Activated naive CD4-positive, alpha-beta T cell treated with anti-CD3 and anti-CD28 coated beads for 36 hours (primary cell): ENCODE data around the gene MAMDC2. TPM values are rescaled to one million over a fixed set of nuclear protein-coding genes. Genes with fewer than 3 reads are reported as not detected.

Source experiments
- CTCF ChIA-PET: fragments of 350-600 bp; sonication (Branson Sonifier 250); formaldehyde crosslinking; loops from one replicate; lab custom pipeline; 2021; ENCODE audit warnings: antibody characterized with exemption; lab: Charles Lee
- DNase-seq: peaks from one replicate; pipeline ENCODE4 v3.0.0-alpha.2; 2020
- H3K27ac Mint-ChIP-seq: one replicate; pipeline ENCODE4 v1.8.0; 2021; ENCODE audit warnings: mild to moderate bottlenecking, mixed read lengths
- H3K27me3 Mint-ChIP-seq: one replicate; pipeline ENCODE4 v1.8.0; 2021; ENCODE audit warnings: low read depth, mixed read lengths
- H3K36me3 Mint-ChIP-seq: one replicate; pipeline ENCODE4 v1.8.0; 2021; ENCODE audit warnings: low read depth, mixed read lengths
- H3K4me1 Mint-ChIP-seq: one replicate; pipeline ENCODE4 v1.8.0; 2021; ENCODE audit warnings: low read depth, mixed read lengths
- H3K4me3 Mint-ChIP-seq: one replicate; pipeline ENCODE4 v1.8.0; 2021; ENCODE audit warnings: mild to moderate bottlenecking, moderate library complexity, mixed read lengths
- H3K9me3 Mint-ChIP-seq: one replicate; pipeline ENCODE4 v1.8.0; 2021; ENCODE audit warnings: mixed read lengths
- intact Hi-C: fragments of 100-400 bp; cut with micrococcal nuclease; formaldehyde crosslinking; loops from one replicate; pipeline ENCODE4 v1.15.1; 2023
- total RNA-seq, 2 experiments: library from RNA; stranded (reverse); gene quantifications; one replicate each; pipeline ENCODE4 v1.2.3, GENCODE V29; 2021

MAMDC2 gene
- total RNA-seq, 2 experiments from 2014 or later = not detected

- CTCF ChIA-PET = interaction anchor here (1.0 to 1.3 kb wide), 2 partner anchors 20 to 23 kb away, joined by 3 read pairs; no protein-coding TSS in a partner anchor
- Mint-ChIP-seq H3K36me3 (no peaks in the 10 kb centered on the region), H3K4me3 (no peak overlapping the region), H3K27ac (no peak overlapping the region), H3K9me3 (no peaks in the 10 kb centered on the region), H3K4me1 (no peaks in the 10 kb centered on the region), H3K27me3 (peaks cover 2% of the 10 kb centered on the region)
- DNase-seq = no peak
- intact Hi-C loops = no loop called here
Measured at GRCh38 chr9:70133253-70134208, 89.9 kb downstream of the MAMDC2 start.

DNA sequence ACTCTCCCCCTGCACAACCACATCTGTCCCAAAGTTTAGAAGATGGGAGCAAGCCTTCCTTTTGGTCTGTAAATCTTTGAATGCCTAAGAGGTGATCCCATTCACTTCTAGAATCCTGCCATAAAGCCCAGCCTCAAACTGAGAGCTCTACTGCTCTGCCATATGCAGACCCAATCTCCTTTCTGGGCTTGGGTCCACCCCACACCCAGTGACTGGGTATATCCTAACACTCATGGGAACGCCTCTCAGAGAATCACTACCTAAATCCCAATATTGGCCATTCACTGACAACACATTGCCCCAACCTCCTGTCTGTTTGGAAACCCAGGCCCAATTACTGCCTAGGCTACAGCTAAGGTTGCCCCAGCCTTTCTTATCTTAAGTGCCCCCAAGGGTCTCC is 90.7 kb downstream of the MAMDC2 start:
- Mint-ChIP-seq H3K27ac (no peak overlapping the region), H3K36me3 (no peaks in the 10 kb centered on the region), H3K27me3 (peaks cover 2% of the 10 kb centered on the region), H3K4me3 (no peak overlapping the region), H3K9me3 (no peaks in the 10 kb centered on the region), H3K4me1 (no peaks in the 10 kb centered on the region)
- no peak for DNase-seq
- CTCF ChIA-PET = interaction anchor here (1.3 kb wide), 1 partner anchor 21 kb away, joined by 3 read pairs; no protein-coding TSS in a partner anchor
- intact Hi-C loops = no loop called here

- H3K27me3 Mint-ChIP-seq = peaks cover 2% of the 10 kb centered on the region
- CTCF ChIA-PET = interaction anchor here (1.3 kb wide), 1 partner anchor 467 kb away, joined by 3 read pairs; no protein-coding TSS in a partner anchor
- intact Hi-C loops = no loop called here
Measured at GRCh38 chr9:70135176-70135575, 91.5 kb downstream of the MAMDC2 start.

DNA sequence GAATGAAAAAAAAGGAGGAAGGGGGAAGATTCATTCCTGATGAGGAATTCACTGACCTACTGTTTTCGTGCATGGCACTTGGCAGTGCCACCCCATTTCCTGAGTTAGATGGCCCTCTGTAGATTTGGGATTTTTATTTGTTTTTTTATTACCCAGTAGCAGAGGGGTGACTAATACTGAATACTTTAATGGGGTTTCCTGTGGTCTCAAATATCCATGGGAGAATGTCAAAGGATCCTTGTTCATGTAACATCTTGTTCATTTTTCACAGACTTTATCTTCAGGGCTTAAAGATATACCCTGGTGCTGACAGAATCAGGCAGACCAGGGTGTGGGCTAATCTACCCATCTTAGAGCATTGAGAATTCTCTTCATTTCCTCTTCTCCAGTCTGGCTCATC is 93.0 kb downstream of the MAMDC2 start:
- intact Hi-C loops = no loop called here
- no peak for DNase-seq
- H3K27me3 Mint-ChIP-seq = peaks cover 2% of the 10 kb centered on the region
- no peaks in the 10 kb centered on the region for H3K36me3 Mint-ChIP-seq
- H3K4me1 Mint-ChIP-seq = no peaks in the 10 kb centered on the region
- no peak overlapping the region for H3K27ac Mint-ChIP-seq
- no peak overlapping the region for H3K4me3 Mint-ChIP-seq
- H3K9me3 Mint-ChIP-seq = no peaks in the 10 kb centered on the region
- CTCF ChIA-PET = interaction anchor here (1.3 kb wide), 1 partner anchor 466 kb away, joined by 3 read pairs; no protein-coding TSS in a partner anchor

More at GRCh38 chr9:70135176-70135575, 91.5 kb downstream of the MAMDC2 start:
- no peak for DNase-seq
- H3K4me3 Mint-ChIP-seq = no peak overlapping the region
- H3K4me1 Mint-ChIP-seq = no peaks in the 10 kb centered on the region
- no peak overlapping the region for H3K27ac Mint-ChIP-seq
- no peaks in the 10 kb centered on the region for H3K9me3 Mint-ChIP-seq
- no peaks in the 10 kb centered on the region for H3K36me3 Mint-ChIP-seq

GRCh38 chr9:70137577-70137976 is 93.9 kb downstream of the MAMDC2 start:
- intact Hi-C loops = no loop called here
- no peaks in the 10 kb centered on the region for H3K36me3 Mint-ChIP-seq

GRCh38 chr9:70142101-70142500 is 98.5 kb downstream of the MAMDC2 start:
- CTCF ChIA-PET = interaction anchor here (1.9 kb wide), 1 partner anchor 31 kb away, joined by 6 read pairs; no protein-coding TSS in a partner anchor
- H3K27me3 Mint-ChIP-seq = peaks cover 2% of the 10 kb centered on the region
- H3K4me1 Mint-ChIP-seq = no peaks in the 10 kb centered on the region
- no peaks in the 10 kb centered on the region for H3K9me3 Mint-ChIP-seq
- intact Hi-C loops = no loop called here
- H3K36me3 Mint-ChIP-seq = no peaks in the 10 kb centered on the region
- no peak overlapping the region for H3K4me3 Mint-ChIP-seq
- H3K27ac Mint-ChIP-seq = no peak overlapping the region
- no peak for DNase-seq

More at GRCh38 chr9:70137577-70137976, 93.9 kb downstream of the MAMDC2 start:
- CTCF ChIA-PET = no interaction called here
- no peak overlapping the region for H3K4me3 Mint-ChIP-seq
- DNase-seq = no peak
- no peak overlapping the region for H3K27ac Mint-ChIP-seq
- H3K9me3 Mint-ChIP-seq = no peaks in the 10 kb centered on the region
- H3K4me1 Mint-ChIP-seq = no peaks in the 10 kb centered on the region
- peaks cover 2% of the 10 kb centered on the region for H3K27me3 Mint-ChIP-seq

DNA sequence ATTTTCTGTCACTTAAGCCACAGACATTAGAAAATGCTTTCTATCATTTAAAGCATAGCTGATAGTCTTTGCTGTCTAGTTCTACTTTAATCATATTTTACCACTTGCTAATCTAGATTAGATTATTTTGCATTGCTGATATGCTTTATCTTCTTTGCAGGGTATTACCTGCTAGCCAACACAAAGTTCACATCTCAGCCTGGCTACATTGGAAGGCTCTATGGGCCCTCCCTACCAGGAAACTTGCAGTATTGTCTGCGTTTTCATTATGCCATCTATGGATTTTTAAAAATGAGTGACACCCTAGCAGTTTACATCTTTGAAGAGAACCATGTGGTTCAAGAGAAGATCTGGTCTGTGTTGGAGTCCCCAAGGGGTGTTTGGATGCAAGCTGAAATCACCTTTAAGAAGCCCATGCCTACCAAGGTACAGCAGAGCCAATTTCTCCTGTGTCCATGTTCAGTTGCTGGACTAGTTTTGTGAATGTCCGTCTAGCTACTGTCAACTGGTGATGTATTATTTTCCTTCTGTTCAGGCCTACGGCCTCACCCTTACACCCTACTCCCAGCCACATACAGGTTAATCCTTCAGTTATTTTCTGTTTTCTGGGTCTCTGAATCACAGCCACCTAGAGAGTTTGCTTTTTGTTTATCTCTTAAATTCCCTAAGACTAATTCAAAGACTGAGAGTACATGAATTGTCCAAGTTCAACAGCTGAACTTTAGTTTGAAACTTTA is 99.9 kb downstream of the MAMDC2 start:
- no peak overlapping the region for H3K27ac Mint-ChIP-seq
- no peaks in the 10 kb centered on the region for H3K36me3 Mint-ChIP-seq
- H3K4me1 Mint-ChIP-seq = no peaks in the 10 kb centered on the region
- peaks cover 2% of the 10 kb centered on the region for H3K27me3 Mint-ChIP-seq
- CTCF ChIA-PET = interaction anchor here (1.5 to 1.9 kb wide), 2 partner anchors 33 kb away, joined by 3 to 6 read pairs; no protein-coding TSS in a partner anchor
- H3K9me3 Mint-ChIP-seq = no peaks in the 10 kb centered on the region
- H3K4me3 Mint-ChIP-seq = no peak overlapping the region
- no peak for DNase-seq
- intact Hi-C loops = no loop called here

DNA sequence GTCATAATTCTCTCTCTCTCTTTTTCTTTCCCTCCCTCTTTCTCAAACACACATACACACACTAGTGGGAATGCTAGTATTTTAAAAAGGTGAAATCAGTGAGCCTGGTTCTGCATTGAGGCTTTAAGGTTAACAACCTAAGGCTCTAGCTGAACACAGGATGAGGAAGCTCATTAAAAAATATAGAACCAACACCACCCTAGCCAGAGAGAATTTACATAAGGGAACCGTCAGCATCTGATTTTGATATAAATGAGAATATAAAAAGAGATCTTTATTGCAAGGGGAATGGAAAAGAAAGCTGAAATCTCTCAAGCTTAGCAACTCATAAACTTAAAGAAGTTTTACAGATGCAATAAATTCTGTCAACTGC is 100.5 kb downstream of the MAMDC2 start:
- no peaks in the 10 kb centered on the region for H3K36me3 Mint-ChIP-seq
- no peak for DNase-seq
- H3K4me1 Mint-ChIP-seq = no peaks in the 10 kb centered on the region
- no peak overlapping the region for H3K4me3 Mint-ChIP-seq
- peaks cover 2% of the 10 kb centered on the region for H3K27me3 Mint-ChIP-seq
- intact Hi-C loops = no loop called here
- no peak overlapping the region for H3K27ac Mint-ChIP-seq
- CTCF ChIA-PET = interaction anchor here (1.5 kb wide), 1 partner anchor 34 kb away, joined by 3 read pairs; no protein-coding TSS in a partner anchor
- H3K9me3 Mint-ChIP-seq = no peaks in the 10 kb centered on the region

DNA sequence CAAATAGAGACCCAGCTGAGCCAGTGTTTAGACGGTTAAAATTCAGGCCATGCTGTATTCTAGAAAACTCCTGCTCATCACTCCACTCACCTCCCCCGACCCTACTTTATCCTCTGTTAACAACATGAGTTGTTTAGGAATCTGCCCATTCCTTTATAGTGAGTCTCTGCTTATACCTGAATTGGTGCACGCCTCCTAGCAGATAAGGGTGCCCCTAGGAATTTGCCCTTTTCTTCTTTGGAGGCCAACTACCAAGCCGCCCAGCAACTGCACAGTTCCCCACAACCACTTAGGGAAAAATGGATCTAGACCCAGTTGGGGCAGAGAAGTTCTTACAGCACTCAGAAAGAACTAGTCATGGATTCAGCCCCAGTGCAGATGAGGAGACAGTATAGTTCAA is 102.3 kb downstream of the MAMDC2 start:
- CTCF ChIA-PET = no interaction called here
- H3K9me3 Mint-ChIP-seq = no peaks in the 10 kb centered on the region
- H3K4me3 Mint-ChIP-seq = no peak overlapping the region
- H3K27ac Mint-ChIP-seq = no peak overlapping the region
- DNase-seq = no peak
- intact Hi-C loops = no loop called here
- peaks cover 2% of the 10 kb centered on the region for H3K27me3 Mint-ChIP-seq
- H3K4me1 Mint-ChIP-seq = no peaks in the 10 kb centered on the region
- no peaks in the 10 kb centered on the region for H3K36me3 Mint-ChIP-seq

- intact Hi-C loops = loop anchor here (1.0 kb wide), 1 partner anchor 455 kb away; no protein-coding TSS in a partner anchor
- H3K4me3 Mint-ChIP-seq = no peak overlapping the region
- peaks cover 2% of the 10 kb centered on the region for H3K27me3 Mint-ChIP-seq
- no peaks in the 10 kb centered on the region for H3K36me3 Mint-ChIP-seq
- no peaks in the 10 kb centered on the region for H3K4me1 Mint-ChIP-seq
- CTCF ChIA-PET = no interaction called here
- DNase-seq = no peak
- no peaks in the 10 kb centered on the region for H3K9me3 Mint-ChIP-seq
- H3K27ac Mint-ChIP-seq = no peak overlapping the region
Measured at GRCh38 chr9:70147196-70147595, 103.5 kb downstream of the MAMDC2 start.

DNA sequence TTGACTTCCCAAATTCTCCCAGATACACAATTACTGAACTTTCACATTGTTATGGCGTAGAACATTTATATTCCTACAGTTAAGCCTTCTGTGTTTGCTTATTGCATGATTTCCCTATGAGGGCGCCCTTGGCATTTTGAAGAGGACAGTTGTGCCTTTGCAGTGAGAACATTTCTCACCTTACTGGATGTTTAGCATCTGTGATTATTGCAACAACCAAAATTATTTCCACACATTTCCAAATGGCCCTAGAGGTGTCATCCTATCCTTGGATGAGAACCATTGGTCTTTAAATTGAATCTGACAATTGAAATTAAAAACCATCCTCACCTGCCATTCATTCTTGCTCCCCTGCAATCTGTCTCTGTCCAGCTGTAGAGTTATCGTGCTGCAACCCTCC is 104.0 kb downstream of the MAMDC2 start:
- intact Hi-C loops = loop anchor here (1.0 kb wide), 1 partner anchor 455 kb away; no protein-coding TSS in a partner anchor
- Mint-ChIP-seq H3K27ac (no peak overlapping the region), H3K9me3 (no peaks in the 10 kb centered on the region), H3K4me3 (no peak overlapping the region), H3K36me3 (no peaks in the 10 kb centered on the region), H3K4me1 (no peaks in the 10 kb centered on the region), H3K27me3 (peaks cover 2% of the 10 kb centered on the region)
- CTCF ChIA-PET = interaction anchor here (0.7 kb wide), 1 partner anchor 156 kb away, joined by 3 read pairs; no protein-coding TSS in a partner anchor
- DNase-seq = no peak

DNA sequence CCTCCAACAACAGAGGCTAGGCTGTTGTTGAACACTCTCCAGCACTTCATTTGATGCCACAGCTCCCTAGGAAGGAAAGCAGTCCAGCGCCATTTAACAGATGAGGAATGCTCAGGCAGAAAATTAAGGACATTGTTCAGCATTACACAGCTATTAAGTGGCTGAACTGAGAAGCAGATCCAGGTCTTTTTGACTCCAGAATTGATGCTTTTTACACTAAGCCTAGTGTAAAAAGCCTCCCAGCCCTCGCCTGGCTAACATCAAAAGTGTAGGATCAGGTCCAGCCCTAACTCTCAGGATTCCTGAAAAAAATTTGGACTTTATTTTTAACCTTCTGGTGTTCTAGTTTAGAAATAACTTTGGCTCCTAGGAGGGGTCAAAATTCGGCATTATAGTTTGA is 108.7 kb downstream of the MAMDC2 start:
- CTCF ChIA-PET = no interaction called here
- no peak overlapping the region for H3K27ac Mint-ChIP-seq
- H3K4me3 Mint-ChIP-seq = no peak overlapping the region
- H3K4me1 Mint-ChIP-seq = no peaks in the 10 kb centered on the region
- no peak for DNase-seq
- no peaks in the 10 kb centered on the region for H3K9me3 Mint-ChIP-seq
- intact Hi-C loops = loop anchor here (10.0 kb wide), 1 partner anchor 182 kb away; no protein-coding TSS in a partner anchor
- H3K27me3 Mint-ChIP-seq = no peaks in the 10 kb centered on the region
- H3K36me3 Mint-ChIP-seq = no peaks in the 10 kb centered on the region
